Tibial nerve (tissue), 4 donors: ENCODE results near the gene KRT79.

ENCODE experiments used
- CTCF ChIP-seq, 5 experiments: fragments of 200-600 bp in 3 of 5; fragments of 450-650 bp in 2 of 5; sonication (generic) in 3 of 5; IDR thresholded peaks; one replicate each; pipeline ENCODE4 v1.5.1; 2016 to 2019; ENCODE audit warnings: antibody characterized with exemption in 5 of 5, mild to moderate bottlenecking in 3 of 5, moderate library complexity in 2 of 5
- EP300 ChIP-seq, 2 donors: sonication (generic); formaldehyde crosslinking; IDR thresholded peaks; one replicate each; pipeline ENCODE4 v1.6.1; 2017; ENCODE audit warnings: antibody characterized with exemption in 2 of 2, mild to moderate bottlenecking in 1 of 2
- POLR2A ChIP-seq, 2 donors: fragments of 450-650 bp; IDR thresholded peaks; one replicate each; pipeline ENCODE4 v1.6.1; 2017; ENCODE audit warnings: antibody characterized with exemption in 2 of 2, mild to moderate bottlenecking in 2 of 2, moderate library complexity in 2 of 2

GRCh38 chr12:52860102-52860823 lies 26.2 kb upstream of the KRT79 start:
- TF ChIP-seq CTCF (IDR thresholded peaks at IDR 0.05) (no peak), POLR2A (IDR thresholded peaks at IDR 0.05) (no peak), EP300 (IDR thresholded peaks at IDR 0.05) (no peak)
